ENCODE data around the gene FADS1. TPM values are rescaled to one million over a fixed set of nuclear protein-coding genes. Genes with fewer than 3 reads are reported as not detected.

Gene FADS1
- total and polyA plus RNA-seq, 2 experiments from 2014 or later = 74.9 to 119 TPM

GRCh38 chr11:61782299-61782698 is 34.5 kb downstream of the FADS1 start (continued):
- no peak for TF ChIP-seq REST (IDR thresholded peaks at IDR 0.05; ENCODE audit: unreplicated experiment)

GRCh38 chr11:61781585-61781984 is 35.2 kb downstream of the FADS1 start:
- Mint-ChIP-seq H3K9me3 (0 out of 3 replicates have a peak, but pooled peaks cover 3% of the 10 kb centered on the region), H3K27ac (no peak overlapping the region), H3K4me3 (no peak overlapping the region), H3K27me3 (ENCODE audit: insufficient read depth, low read depth, poor library complexity) (peaks cover 20% of the 10 kb centered on the region), H3K4me1 (peaks cover 14% of the 10 kb centered on the region), H3K36me3 (ENCODE audit: low read depth) (peaks cover 18% of the 10 kb centered on the region)
- H4K20me1 ChIP-seq (replicated peaks; ENCODE audit: insufficient read depth) = no peaks in the 10 kb centered on the region; the same call in 1 of the 2 replicates
- no peak overlapping the region for H3K4me3 ChIP-seq
- H3F3A ChIP-seq (replicated peaks; ENCODE audit: low read depth) = 0 out of 2 replicates have a peak, but pooled peaks cover 2% of the 10 kb centered on the region
- H3K27ac ChIP-seq (ENCODE audit: low read depth) = no peak overlapping the region
- H3K4me1 ChIP-seq (ENCODE audit: insufficient read depth) = no peaks in the 10 kb centered on the region; the same call in 1 of the 2 replicates
- H3K9me2 ChIP-seq (ENCODE audit: insufficient read depth) = no peaks in the 10 kb centered on the region
- ATAC-seq (no peak), DNase-seq (ENCODE audit: low spot score) (no peak)
- no peaks in the 10 kb centered on the region for H3K36me3 ChIP-seq (ENCODE audit: insufficient read depth)
- H3K79me2 ChIP-seq (replicated peaks; ENCODE audit: insufficient read depth) = no peaks in the 10 kb centered on the region
- no peak overlapping the region for H2AFZ ChIP-seq
- H3K27me3 ChIP-seq (ENCODE audit: insufficient read depth) = no peaks in the 10 kb centered on the region
- TF ChIP-seq ZNF331 (CRISPR knock-in tag; IDR thresholded peaks at IDR 0.05; ENCODE audit: low read depth) (no peak), JUNB (IDR thresholded peaks at IDR 0.05; ENCODE audit: unreplicated experiment) (no peak), CREB1 (CRISPR knock-in tag; IDR thresholded peaks at IDR 0.05; ENCODE audit: low read depth) (no peak), EZH2phosphoT487 (IDR thresholded peaks at IDR 0.05; ENCODE audit: unreplicated experiment) (no peak), ZNF114 (CRISPR knock-in tag; IDR thresholded peaks at IDR 0.05) (no peak), NANOG (IDR thresholded peaks at IDR 0.05; ENCODE audit: borderline replicate concordance) (no peak)
- no peak overlapping the region for H3K4me2 ChIP-seq

GRCh38 chr11:61780581-61781162 is 36.1 kb downstream of the FADS1 start:
- Mint-ChIP-seq H3K27ac (no peak overlapping the region), H3K27me3 (ENCODE audit: insufficient read depth, low read depth, poor library complexity) (peaks cover 20% of the 10 kb centered on the region), H3K36me3 (ENCODE audit: low read depth) (peaks cover 13% of the 10 kb centered on the region), H3K4me3 (no peak overlapping the region), H3K9me3 (0 out of 3 replicates have a peak, but pooled peaks cover 3% of the 10 kb centered on the region), H3K4me1 (peaks cover 17% of the 10 kb centered on the region)
- Histone ChIP-seq H3F3A (replicated peaks; ENCODE audit: low read depth) (0 out of 2 replicates have a peak, but pooled peaks cover 2% of the 10 kb centered on the region), H2AFZ (no peak overlapping the region), H3K79me2 (replicated peaks; ENCODE audit: insufficient read depth) (no peaks in the 10 kb centered on the region), H3K9me2 (ENCODE audit: insufficient read depth) (no peaks in the 10 kb centered on the region), H3K27me3 (ENCODE audit: insufficient read depth) (no peaks in the 10 kb centered on the region), H3K4me1 (ENCODE audit: insufficient read depth) (no peaks in the 10 kb centered on the region; the same call in 1 of the 2 replicates), H3K4me3 (no peak overlapping the region), H3K27ac (ENCODE audit: low read depth) (no peak overlapping the region), H3K36me3 (ENCODE audit: insufficient read depth) (no peaks in the 10 kb centered on the region), H3K4me2 (no peak overlapping the region), H4K20me1 (replicated peaks; ENCODE audit: insufficient read depth) (no peaks in the 10 kb centered on the region; the same call in 1 of the 2 replicates)
- ATAC-seq (no peak), DNase-seq (ENCODE audit: low spot score) (no peak)
- no peak for TF ChIP-seq NANOG (IDR thresholded peaks at IDR 0.05; ENCODE audit: borderline replicate concordance)
- no peak for TF ChIP-seq ZNF331 (CRISPR knock-in tag; IDR thresholded peaks at IDR 0.05; ENCODE audit: low read depth)
- TF ChIP-seq CTCF (conservative IDR thresholded peaks at IDR 0.05; ENCODE audit: low read depth in 2 of 2) = no peak
